OCI-LY7 (cell line): ENCODE measurements around the gene TMEM179. TPM values are rescaled to one million over a fixed set of nuclear protein-coding genes. Genes with fewer than 3 reads are reported as not detected.

Source experiments
- BruUV-seq: library from RNA; stranded (reverse); fragments of 400-500 nt; replicated peaks from 2 replicates; lab custom pipeline; 2021; lab: Mats Ljungman, UMichigan
- CTCF ChIA-PET: fragments of 300-600 bp; sonication (Branson Sonifier 250); formaldehyde crosslinking; loops from one replicate; lab custom pipeline; 2022; ENCODE audit warnings: antibody characterized with exemption; ENCODE audit not compliant: unreplicated experiment; lab: Charles Lee
- POLR2A ChIA-PET: fragments of 300-600 bp; sonication (Branson Sonifier 250); formaldehyde crosslinking; loops from one replicate; lab custom pipeline; 2022; ENCODE audit warnings: antibody characterized with exemption; lab: Charles Lee
- DNase-seq: peaks from one replicate; pipeline ENCODE4 v3.0.0-alpha.2; 2015; ENCODE audit warnings: low spot score
- H2AFZ ChIP-seq: fragments of 200-600 bp; sonication (generic), shearing (Covaris generic); 2 replicates; pipeline ENCODE4 v1.6.1; 2014; ENCODE audit warnings: mild to moderate bottlenecking, antibody characterized with exemption, low read length, moderate library complexity
- H3K27ac ChIP-seq: fragments of 200-600 bp; sonication (generic); 2 replicates; pipeline ENCODE4 v1.5.1; 2014; ENCODE audit warnings: mixed run types, low read depth, mild to moderate bottlenecking, moderate library complexity, low read length, inconsistent platforms; ENCODE audit not compliant: poor library complexity, severe bottlenecking
- H3K36me3 ChIP-seq: fragments of 200-600 bp; sonication (generic); 2 replicates; pipeline ENCODE4 v1.6.1; 2014; ENCODE audit warnings: mild to moderate bottlenecking, antibody characterized with exemption, low read length, moderate library complexity, mixed read lengths; ENCODE audit not compliant: insufficient read depth
- H3K4me1 ChIP-seq: fragments of 200-600 bp; sonication (generic); 2 replicates; pipeline ENCODE4 v1.5.1; 2014; ENCODE audit warnings: mild to moderate bottlenecking, low read length; ENCODE audit not compliant: insufficient read depth, poor library complexity, severe bottlenecking
- H3K4me2 ChIP-seq: fragments of 200-600 bp; sonication (generic); 2 replicates; pipeline ENCODE4 v1.6.1; 2014; ENCODE audit warnings: mild to moderate bottlenecking, low read length
- H3K4me3 ChIP-seq: fragments of 200-600 bp; sonication (generic); 2 replicates; pipeline ENCODE4 v1.5.1; 2014; ENCODE audit warnings: mild to moderate bottlenecking, low read depth, low read length; ENCODE audit not compliant: poor library complexity, severe bottlenecking
- H3K79me2 ChIP-seq: fragments of 200-600 bp; sonication (generic); 2 replicates; pipeline ENCODE4 v1.6.1; 2016; ENCODE audit warnings: low read depth, mild to moderate bottlenecking, low read length, moderate library complexity, mixed read lengths; ENCODE audit not compliant: insufficient read depth
- H3K9me2 ChIP-seq: fragments of 200-600 bp; sonication (generic); 2 replicates; pipeline ENCODE4 v1.6.1; 2016; ENCODE audit warnings: mild to moderate bottlenecking, low read length, mixed read lengths; ENCODE audit not compliant: insufficient read depth
- H3K9me3 ChIP-seq: fragments of 200-600 bp; sonication (generic); 2 replicates; pipeline ENCODE4 v1.6.1; 2014; ENCODE audit warnings: mild to moderate bottlenecking, mixed run types, low read length, mixed read lengths
- H4K20me1 ChIP-seq: fragments of 200-600 bp; sonication (generic); 2 replicates; pipeline ENCODE4 v1.6.1; 2014; ENCODE audit warnings: mild to moderate bottlenecking, antibody characterized with exemption, low read length, moderate library complexity, mixed read lengths; ENCODE audit not compliant: insufficient read depth
- CTCF ChIP-seq: fragments of 200-600 bp; sonication (generic); conservative IDR thresholded peaks from 2 replicates; pipeline ENCODE4 v1.5.1; 2014; ENCODE audit warnings: mild to moderate bottlenecking, antibody characterized with exemption, low read length, moderate library complexity, mixed read lengths
- EZH2phosphoT487 ChIP-seq: fragments of 200-600 bp; sonication (generic); IDR thresholded peaks from 2 replicates; pipeline ENCODE4 v1.6.1; 2018; ENCODE audit warnings: low read depth, borderline replicate concordance, mild to moderate bottlenecking, mixed run types, antibody characterized with exemption, low read length, moderate library complexity, mixed read lengths
- intact Hi-C: fragments of 100-400 bp; cut with micrococcal nuclease; formaldehyde crosslinking; loops from one replicate; pipeline ENCODE4 v1.10.0; 2022; ENCODE audit not compliant: unreplicated experiment
- total RNA-seq, 2 experiments: library from RNA; depleted of rRNA in 1 of 2; stranded (reverse); fragments of >200 nt in 1 of 2; shearing (Covaris generic) in 1 of 2; gene quantifications; 2 replicates each; pipeline ENCODE4 v1.2.3, GENCODE V29; 2014 to 2022

TMEM179 gene
- total RNA-seq, 2 experiments from 2014 or later, result not detected

- Histone ChIP-seq H3K9me3 (no peaks in the 10 kb centered on the region), H4K20me1 (no peaks in the 10 kb centered on the region), H3K9me2 (no peaks in the 10 kb centered on the region), H3K4me1 (no peaks in the 10 kb centered on the region), H3K4me2 (no peak overlapping the region), H3K4me3 (no peak overlapping the region), H3K36me3 (no peaks in the 10 kb centered on the region), H3K27ac (no peak overlapping the region), H3K79me2 (no peaks in the 10 kb centered on the region), H2AFZ (no peak overlapping the region)
- intact Hi-C loops, result no loop called here
- TF ChIP-seq CTCF (no peak), EZH2phosphoT487 (no peak)
- no peak for DNase-seq
- CTCF ChIA-PET, result no interaction called here
- POLR2A ChIA-PET, result no interaction called here
- no TSS peak for BruUV-seq
These were observed 51.8 kb downstream of the TMEM179 start for GRCh38 chr14:104552738-104553125.

- no peak overlapping the region for H3K27ac ChIP-seq
- no peaks in the 10 kb centered on the region for H3K9me2 ChIP-seq
- H3K36me3 ChIP-seq, result no peaks in the 10 kb centered on the region
- POLR2A ChIA-PET, result no interaction called here
- no peaks in the 10 kb centered on the region for H3K79me2 ChIP-seq
- H3K4me3 ChIP-seq, result no peak overlapping the region
- no peak for TF ChIP-seq CTCF
- TF ChIP-seq EZH2phosphoT487, result no peak
- no peak overlapping the region for H2AFZ ChIP-seq
- no peaks in the 10 kb centered on the region for H4K20me1 ChIP-seq
- no peaks in the 10 kb centered on the region for H3K9me3 ChIP-seq
- no peak for DNase-seq
- CTCF ChIA-PET, result no interaction called here
- intact Hi-C loops, result no loop called here
- H3K4me1 ChIP-seq, result no peaks in the 10 kb centered on the region
- BruUV-seq, result no TSS peak
- no peak overlapping the region for H3K4me2 ChIP-seq
These were observed 52.5 kb downstream of the TMEM179 start for GRCh38 chr14:104551851-104552737.
